ENCODE results near the gene DTNB.

DTNB gene

GRCh38 chr2:25482341-25482740 is 191.0 kb downstream of the DTNB start:
- H3K4me3 ChIP-seq (ENCODE audit: low read depth, low read length), result no peak overlapping the region
- DNase-seq (ENCODE audit: low read depth), result no peak
- in situ Hi-C loops (cut with HindIII; ENCODE audit: low sequenced_read_pairs), result no loop called here
- TF ChIP-seq CTCF (IDR thresholded peaks at IDR 0.05; ENCODE audit: low read depth, low read length, missing control alignments), result no peak

DNA sequence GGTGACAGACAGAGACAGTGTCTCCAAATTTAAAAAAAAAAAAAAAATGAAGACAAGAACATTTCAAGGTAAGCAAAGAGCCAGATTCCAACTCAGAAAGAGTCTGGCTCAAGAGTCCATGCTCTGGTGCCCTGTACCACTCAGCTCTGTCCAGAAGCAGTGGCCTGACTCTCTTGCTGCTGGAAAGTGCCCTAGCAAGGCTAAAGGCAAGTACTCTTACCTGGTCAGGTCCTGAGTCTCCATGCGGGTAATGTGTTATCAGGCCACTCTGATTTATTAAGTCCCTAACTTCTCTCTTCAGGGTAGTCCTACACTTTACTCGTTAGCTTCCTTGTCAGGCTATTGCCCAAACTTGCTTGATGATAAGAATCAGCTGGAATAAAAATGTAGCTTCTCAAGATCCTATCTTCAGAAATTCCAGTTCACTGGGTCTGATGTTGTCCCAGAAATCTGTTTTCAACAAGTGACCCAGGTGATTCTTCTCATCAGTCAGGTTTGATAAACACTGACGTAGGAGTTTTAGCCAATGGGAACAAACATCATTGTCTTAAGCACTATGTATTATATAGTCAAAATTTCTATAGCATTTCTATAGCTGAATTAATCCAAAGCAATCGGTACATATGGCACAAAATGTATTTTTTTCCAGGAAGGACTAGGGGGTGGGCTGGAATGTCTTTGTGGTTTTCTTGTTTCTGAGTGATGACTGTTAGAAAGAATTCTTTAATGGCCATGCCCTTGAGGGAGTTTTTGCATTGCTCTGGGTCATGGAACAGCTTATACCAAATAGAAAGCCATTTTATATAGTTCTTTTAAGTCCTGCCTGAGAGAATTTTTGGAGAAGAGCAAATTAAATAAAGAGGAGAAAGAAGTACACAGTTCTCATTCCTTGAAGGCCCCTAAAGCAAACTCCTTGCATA is 191.7 kb downstream of the DTNB start:
- in situ Hi-C loops (cut with HindIII; ENCODE audit: low sequenced_read_pairs), result no loop called here
- no peak for TF ChIP-seq CTCF (IDR thresholded peaks at IDR 0.05; ENCODE audit: low read depth, low read length, missing control alignments)
- no peak for DNase-seq (ENCODE audit: low read depth)
- no peak overlapping the region for H3K4me3 ChIP-seq (ENCODE audit: low read depth, low read length)

DNA sequence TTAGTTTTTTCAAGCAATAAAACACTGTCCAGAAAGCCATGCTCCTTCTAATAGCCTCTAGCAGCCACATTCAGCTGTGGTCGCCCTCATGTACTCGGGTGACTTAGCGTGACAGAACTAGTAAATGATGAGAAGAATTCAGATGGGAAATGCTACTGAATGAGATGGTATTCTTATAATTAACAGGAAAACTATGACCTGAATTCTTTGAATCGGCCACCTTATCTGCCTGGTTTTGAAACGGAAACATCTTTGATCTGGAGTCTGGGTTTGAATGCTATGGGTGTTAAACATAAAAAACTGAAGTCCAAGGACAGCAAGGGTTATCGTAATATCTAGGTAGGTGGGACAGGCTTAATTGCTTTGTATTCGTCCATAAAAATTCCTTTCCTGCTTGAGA is 192.8 kb downstream of the DTNB start:
- TF ChIP-seq CTCF (IDR thresholded peaks at IDR 0.05; ENCODE audit: low read depth, low read length, missing control alignments), result no peak
- in situ Hi-C loops (cut with HindIII; ENCODE audit: low sequenced_read_pairs), result no loop called here
- H3K4me3 ChIP-seq (ENCODE audit: low read depth, low read length), result no peak overlapping the region
- DNase-seq (ENCODE audit: low read depth), result no peak

DNA sequence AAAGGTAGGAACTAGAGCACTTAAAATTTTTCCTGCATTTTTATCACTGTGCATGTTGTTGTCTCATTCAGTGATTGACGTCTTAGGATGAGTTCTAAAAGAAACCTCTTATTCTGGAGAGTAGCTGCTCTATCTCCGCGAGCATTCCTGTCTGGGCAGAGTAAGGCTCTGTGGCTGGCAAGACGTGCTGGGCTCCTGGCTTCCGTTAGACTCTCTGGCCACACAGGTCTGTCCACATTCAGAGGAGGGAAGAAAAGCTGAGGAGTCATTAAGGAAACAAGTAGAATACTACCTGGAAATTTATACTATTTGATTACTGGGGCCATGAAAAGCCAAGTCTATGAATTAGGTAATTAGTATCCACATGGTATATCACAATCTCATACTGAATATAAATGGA is 193.6 kb downstream of the DTNB start:
- no peak for TF ChIP-seq CTCF (IDR thresholded peaks at IDR 0.05; ENCODE audit: low read depth, low read length, missing control alignments)
- H3K4me3 ChIP-seq (ENCODE audit: low read depth, low read length), result no peak overlapping the region
- in situ Hi-C loops (cut with HindIII; ENCODE audit: low sequenced_read_pairs), result no loop called here
- no peak for DNase-seq (ENCODE audit: low read depth)

GRCh38 chr2:25478736-25479135 is 194.6 kb downstream of the DTNB start:
- no peak overlapping the region for H3K4me3 ChIP-seq (ENCODE audit: low read depth, low read length)
- TF ChIP-seq CTCF (IDR thresholded peaks at IDR 0.05; ENCODE audit: low read depth, low read length, missing control alignments), result no peak
- DNase-seq (ENCODE audit: low read depth), result no peak
- in situ Hi-C loops (cut with HindIII; ENCODE audit: low sequenced_read_pairs), result no loop called here

DNA sequence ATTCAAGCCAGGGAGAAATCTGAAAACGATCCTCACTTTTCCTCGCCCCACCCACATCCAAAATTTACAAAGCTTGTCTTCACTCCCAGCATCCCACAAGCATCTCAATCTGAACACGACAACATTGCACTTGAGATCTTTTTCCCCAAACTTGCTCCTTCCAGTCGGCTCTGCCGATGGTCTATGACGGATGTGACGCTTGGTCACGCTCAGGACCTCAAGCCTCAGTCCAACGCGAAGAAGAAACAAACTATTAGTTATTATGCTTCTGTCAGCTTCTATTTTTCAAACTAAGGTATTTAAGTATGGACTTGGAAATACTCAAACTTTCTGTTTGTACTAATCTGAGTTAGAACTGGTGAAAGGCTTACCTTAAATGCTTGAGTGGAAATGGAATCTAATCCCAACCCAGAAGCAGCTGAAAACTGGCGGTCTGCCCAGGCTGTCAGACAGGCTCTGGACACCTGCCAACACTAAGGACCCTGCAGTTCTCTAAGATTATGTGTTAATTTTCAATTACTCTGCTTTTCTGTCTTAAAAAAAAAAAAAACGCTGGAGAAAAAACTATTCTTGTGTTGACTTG is 199.5 kb downstream of the DTNB start:
- peak; percentile 36 for DNase-seq (ENCODE audit: low read depth)
- no peak for TF ChIP-seq CTCF (IDR thresholded peaks at IDR 0.05; ENCODE audit: low read depth, low read length, missing control alignments)
- no peak overlapping the region for H3K4me3 ChIP-seq (ENCODE audit: low read depth, low read length)
- in situ Hi-C loops (cut with HindIII; ENCODE audit: low sequenced_read_pairs), result no loop called here
